ENCODE measurements around the gene ARV1. TPM values are rescaled to one million over a fixed set of nuclear protein-coding genes. Genes with fewer than 3 reads are reported as not detected.

ARV1 gene
- total RNA-seq, 1 donor from 2014 or later, result 14.0 TPM

DNA sequence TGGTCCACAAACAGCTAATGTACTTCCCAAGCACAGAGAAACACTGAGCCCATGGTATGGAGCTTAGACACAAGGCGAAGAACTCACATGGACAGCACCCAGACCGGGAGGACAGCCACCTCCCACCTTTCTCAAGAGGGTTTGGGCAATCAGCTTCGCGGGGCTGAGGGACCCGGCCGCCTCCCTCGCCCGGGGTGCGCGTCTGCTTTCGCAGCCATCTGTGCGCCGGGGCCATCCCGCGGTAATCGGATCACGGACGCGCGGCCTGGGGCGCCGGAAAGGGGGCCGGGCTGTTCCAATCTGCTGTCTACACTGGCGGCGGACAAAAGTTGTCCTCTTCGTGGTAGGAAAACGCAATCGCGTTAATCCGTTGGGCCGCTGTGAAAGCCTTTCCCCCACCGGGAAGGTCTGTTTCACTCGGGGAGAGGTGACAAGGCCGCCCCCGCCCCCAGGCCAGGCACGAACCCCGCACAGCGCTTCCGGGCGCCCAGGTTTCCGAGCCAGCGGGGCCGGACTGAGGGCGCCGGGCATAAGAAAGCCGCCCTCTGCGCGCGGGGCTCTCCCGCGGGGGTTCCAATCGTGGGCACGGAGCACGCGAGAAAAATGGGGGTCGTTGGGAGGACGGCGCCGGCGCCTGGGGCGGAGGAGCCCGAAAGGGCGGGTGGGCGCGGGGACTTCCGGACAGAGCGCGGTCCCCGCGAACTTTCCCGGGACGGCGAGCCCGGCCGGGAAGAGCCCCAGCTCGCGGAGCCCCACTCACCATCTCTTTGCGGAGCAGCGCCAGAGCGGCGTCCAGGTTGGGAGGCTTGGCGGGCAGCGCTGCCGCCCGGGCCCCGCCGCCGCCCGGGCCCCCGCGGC lies 60.5 kb downstream of the ARV1 start:
- no peaks in the 10 kb centered on the region for H3K9me3 Mint-ChIP-seq (ENCODE audit: low read depth)
- peaks cover 2% of the 10 kb centered on the region for H3K36me3 Mint-ChIP-seq (ENCODE audit: low read depth)
- TF ChIP-seq, protein P1, sequence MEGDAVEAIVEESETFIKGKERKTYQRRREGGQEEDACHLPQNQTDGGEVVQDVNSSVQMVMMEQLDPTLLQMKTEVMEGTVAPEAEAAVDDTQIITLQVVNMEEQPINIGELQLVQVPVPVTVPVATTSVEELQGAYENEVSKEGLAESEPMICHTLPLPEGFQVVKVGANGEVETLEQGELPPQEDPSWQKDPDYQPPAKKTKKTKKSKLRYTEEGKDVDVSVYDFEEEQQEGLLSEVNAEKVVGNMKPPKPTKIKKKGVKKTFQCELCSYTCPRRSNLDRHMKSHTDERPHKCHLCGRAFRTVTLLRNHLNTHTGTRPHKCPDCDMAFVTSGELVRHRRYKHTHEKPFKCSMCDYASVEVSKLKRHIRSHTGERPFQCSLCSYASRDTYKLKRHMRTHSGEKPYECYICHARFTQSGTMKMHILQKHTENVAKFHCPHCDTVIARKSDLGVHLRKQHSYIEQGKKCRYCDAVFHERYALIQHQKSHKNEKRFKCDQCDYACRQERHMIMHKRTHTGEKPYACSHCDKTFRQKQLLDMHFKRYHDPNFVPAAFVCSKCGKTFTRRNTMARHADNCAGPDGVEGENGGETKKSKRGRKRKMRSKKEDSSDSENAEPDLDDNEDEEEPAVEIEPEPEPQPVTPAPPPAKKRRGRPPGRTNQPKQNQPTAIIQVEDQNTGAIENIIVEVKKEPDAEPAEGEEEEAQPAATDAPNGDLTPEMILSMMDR (IDR thresholded peaks at IDR 0.05), result no peak
- peaks cover 24% of the 10 kb centered on the region for H3K4me1 Mint-ChIP-seq (ENCODE audit: low read depth)
- peak overlapping the region; percentile 72 for H3K4me3 Mint-ChIP-seq (ENCODE audit: unreplicated experiment)
- no peaks in the 10 kb centered on the region for H3K27me3 Mint-ChIP-seq (ENCODE audit: low read depth)
- peak overlapping the region; percentile 5 for H3K27ac Mint-ChIP-seq (ENCODE audit: unreplicated experiment)
- DNase-seq (ENCODE audit: low spot score), result no peak

DNA sequence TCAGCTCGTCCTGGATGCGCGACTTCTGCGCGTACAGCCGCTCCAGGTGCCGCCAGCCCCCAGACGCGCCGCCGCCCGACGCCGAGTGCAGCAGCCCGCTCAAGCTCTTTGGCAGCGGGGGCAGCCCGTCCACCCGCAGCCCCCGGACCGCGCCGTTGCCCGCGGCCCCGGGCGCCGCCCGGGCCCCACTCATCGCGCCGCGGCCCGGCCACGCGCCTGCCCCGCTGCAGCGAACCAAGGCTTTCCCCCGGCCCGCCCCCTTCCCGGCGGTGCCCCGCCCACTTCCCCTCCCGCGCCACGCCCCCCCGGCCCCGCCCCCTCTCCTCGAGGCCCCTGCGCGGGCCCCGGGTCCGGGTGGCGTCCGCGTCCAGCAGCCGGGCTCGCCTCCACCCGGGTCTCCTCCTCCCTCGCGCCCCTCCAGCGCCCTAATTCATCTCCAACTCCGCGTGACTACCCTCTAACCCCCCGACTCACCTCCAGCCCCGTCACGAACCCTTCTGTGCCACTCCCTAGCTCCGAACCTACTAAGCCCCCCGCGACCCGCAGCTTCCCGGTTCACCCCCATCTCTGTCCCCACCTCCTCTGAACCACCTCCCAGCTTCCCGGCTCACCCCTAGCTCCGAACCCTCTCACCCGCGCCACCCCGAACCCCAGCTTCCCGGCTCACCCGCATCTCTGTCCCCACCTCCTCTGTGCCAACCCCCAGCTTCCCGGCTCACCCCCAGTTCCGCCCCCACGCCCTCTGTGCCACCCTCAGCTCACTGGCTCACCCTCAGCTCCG lies 61.3 kb downstream of the ARV1 start, which contains the start of gene FAM89A:
Gene FAM89A (minus strand): TSS at position 236 of the 781 bp plus-strand sequence. CDS start 43 bp downstream, at position 193.
- Mint-ChIP-seq H3K27ac (ENCODE audit: unreplicated experiment) (no peak within 1 kb of the TSS), H3K9me3 (ENCODE audit: low read depth) (peaks cover 7% of the 10 kb centered on the region), H3K4me1 (ENCODE audit: low read depth) (peaks cover 24% of the 10 kb centered on the region), H3K36me3 (ENCODE audit: low read depth) (peaks cover 6% of the 10 kb centered on the region), H3K4me3 (ENCODE audit: unreplicated experiment) (peak within 1 kb of the TSS; percentile 72), H3K27me3 (ENCODE audit: low read depth) (peaks cover 3% of the 10 kb centered on the region)
- TF ChIP-seq, protein P1 (IDR thresholded peaks at IDR 0.05), result no peak
- DNase-seq (ENCODE audit: low spot score), result no peak

DNA sequence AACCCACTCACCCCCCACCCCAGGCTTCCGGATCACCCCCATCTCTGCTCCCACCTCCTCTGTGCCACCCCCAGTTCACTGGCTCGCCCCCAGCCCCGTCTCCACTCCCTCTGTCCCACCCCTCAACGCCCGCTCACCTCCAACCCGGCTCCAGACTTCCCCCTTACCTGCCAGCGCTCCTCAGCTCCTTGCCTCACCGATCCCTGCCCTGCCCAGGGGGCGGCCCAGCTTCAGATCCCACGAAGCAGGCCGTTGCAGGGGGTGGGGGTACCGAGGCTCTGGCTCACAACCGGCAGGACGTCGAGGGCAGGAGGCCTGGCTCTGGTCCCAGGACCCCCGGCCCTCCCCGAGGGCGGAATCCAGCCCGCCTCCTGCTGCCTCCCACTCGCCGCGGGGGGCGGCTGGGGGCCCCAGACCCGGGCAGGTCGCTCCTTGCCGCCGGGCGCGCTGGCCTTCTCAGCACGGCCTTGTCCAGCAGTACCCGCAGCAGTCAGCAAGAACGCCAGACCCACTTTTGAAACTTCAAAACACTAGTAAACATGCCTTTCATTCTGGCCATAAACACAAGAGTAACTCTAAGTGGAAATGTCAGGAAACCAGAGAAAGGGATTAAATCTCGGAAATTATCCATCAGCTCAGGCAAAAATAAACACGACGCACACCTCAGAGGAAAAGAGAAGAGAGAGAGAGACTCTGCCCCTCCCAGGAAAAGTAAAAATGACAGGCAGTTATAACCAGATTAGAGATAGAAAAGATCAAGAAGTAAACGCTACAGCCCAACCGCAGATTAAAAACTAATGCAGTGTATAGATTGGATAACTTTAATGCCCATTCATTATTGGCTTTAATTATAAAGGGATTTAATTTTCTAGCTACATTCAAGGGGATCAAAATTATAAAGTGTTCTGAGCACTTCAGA lies 62.2 kb downstream of the ARV1 start:
- peaks cover 10% of the 10 kb centered on the region for H3K9me3 Mint-ChIP-seq (ENCODE audit: low read depth)
- H3K4me3 Mint-ChIP-seq (ENCODE audit: unreplicated experiment), result peak overlapping the region; percentile 63
- H3K27me3 Mint-ChIP-seq (ENCODE audit: low read depth), result peaks cover 10% of the 10 kb centered on the region
- no peak overlapping the region for H3K27ac Mint-ChIP-seq (ENCODE audit: unreplicated experiment)
- H3K4me1 Mint-ChIP-seq (ENCODE audit: low read depth), result peaks cover 24% of the 10 kb centered on the region
- no peak for DNase-seq (ENCODE audit: low spot score)
- H3K36me3 Mint-ChIP-seq (ENCODE audit: low read depth), result peaks cover 10% of the 10 kb centered on the region
- TF ChIP-seq, protein P1 (IDR thresholded peaks at IDR 0.05), result no peak

DNA sequence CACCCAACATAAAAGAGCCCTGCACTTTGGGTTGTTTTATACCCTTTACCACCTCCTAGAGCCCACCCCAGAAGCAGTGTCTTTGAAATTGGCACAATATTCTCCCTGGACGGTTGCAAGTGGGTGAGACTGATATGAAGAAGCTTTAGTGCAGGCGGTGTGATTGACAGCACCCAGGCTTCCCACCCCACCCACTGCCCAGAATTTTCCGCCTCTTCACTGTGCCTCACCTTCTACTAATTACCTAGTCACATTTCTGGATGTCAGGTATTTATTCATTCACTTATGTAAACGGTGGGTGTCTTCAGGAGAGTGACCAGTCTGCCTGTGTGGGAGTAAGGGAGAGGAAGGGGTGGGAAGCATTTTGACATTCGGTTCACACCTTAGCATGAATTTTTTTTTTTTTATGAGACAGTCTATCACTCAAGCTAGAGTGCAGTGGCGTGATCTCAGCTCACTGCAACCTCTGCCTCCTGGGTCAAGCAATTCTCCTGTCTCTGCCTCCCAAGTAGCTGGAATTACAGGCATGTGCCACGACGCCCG lies 62.9 kb downstream of the ARV1 start:
- Mint-ChIP-seq H3K27me3 (ENCODE audit: low read depth) (peaks cover 17% of the 10 kb centered on the region), H3K27ac (ENCODE audit: unreplicated experiment) (no peak overlapping the region)
- no peak for DNase-seq (ENCODE audit: low spot score)

More for the DNA sequence above, 62.9 kb downstream of the ARV1 start:
- H3K4me3 Mint-ChIP-seq (ENCODE audit: unreplicated experiment), result no peak overlapping the region
- peaks cover 10% of the 10 kb centered on the region for H3K9me3 Mint-ChIP-seq (ENCODE audit: low read depth)
- peaks cover 10% of the 10 kb centered on the region for H3K36me3 Mint-ChIP-seq (ENCODE audit: low read depth)
- H3K4me1 Mint-ChIP-seq (ENCODE audit: low read depth), result peaks cover 22% of the 10 kb centered on the region
- TF ChIP-seq, protein P1 (IDR thresholded peaks at IDR 0.05), result no peak
